ENCODE measurements around the gene STAP2.

Gene STAP2

DNA sequence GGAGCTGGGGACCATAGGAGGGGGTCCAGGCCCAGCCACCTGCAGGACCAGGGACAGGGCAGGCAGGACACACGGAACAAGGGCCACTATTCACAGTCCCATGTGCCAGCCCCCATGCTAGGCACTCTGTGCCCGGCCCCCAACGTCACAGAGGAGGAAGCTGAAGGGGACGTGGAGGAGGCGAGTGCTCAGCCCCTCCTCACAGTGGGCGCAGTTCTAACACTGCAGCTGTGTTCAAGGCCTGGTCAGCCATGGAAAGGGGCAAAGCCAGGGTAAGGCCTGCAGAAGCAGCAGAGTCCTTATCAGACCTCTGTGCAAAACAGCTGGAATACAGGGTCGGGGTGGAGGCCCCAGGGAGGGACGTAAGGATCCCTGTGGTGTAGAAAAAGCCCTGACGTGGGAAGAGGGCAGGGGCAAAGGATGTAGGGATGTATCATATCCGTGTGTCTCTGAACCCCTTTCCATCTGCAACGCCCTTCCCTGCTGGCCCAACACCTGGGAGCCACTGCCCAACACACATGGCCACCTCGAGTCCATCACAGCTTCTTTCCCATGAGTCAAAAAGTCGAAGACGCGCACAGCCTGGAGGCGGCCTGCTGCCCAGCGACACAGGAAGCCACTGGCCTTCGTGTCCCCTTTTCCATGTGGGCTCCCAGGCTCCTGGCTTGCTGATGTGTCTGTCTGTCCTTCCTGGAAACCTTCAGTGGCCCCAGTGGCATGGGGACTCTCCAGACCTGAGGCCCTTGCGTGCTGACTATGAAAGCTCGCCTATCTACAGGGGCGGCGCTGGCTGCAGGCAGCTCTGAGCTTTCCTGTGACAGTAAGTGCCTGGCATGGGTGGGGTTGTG lies 33.8 kb upstream of the STAP2 start:
- Histone ChIP-seq H3K4me3 (no peak overlapping the region), H3K27ac (no peak overlapping the region), H3K9ac (ENCODE audit: insufficient read length) (no peak overlapping the region), H3K36me3 (ENCODE audit: insufficient read depth, low read length) (no peaks in the 10 kb centered on the region), H3K9me3 (ENCODE audit: low read depth, low read length) (no peaks in the 10 kb centered on the region)
- DNase-seq (ENCODE audit: low read depth, low spot score) = no peak
- TF ChIP-seq POLR2AphosphoS5 (IDR thresholded peaks at IDR 0.05; ENCODE audit: borderline replicate concordance, low read depth, low read length) (no peak), FOXP2 (optimal IDR thresholded peaks at IDR 0.05; ENCODE audit: control extremely low read depth, extremely low read length, insufficient read depth) (no peak), EZH2 (IDR thresholded peaks at IDR 0.05) (no peak)

- Histone ChIP-seq H3K27ac (no peak overlapping the region), H3K36me3 (ENCODE audit: insufficient read depth, low read length) (no peaks in the 10 kb centered on the region; the same call in 1 of the 2 replicates), H3K4me3 (no peak overlapping the region), H3K9ac (ENCODE audit: insufficient read length) (no peak overlapping the region), H3K9me3 (ENCODE audit: low read depth, low read length) (no peaks in the 10 kb centered on the region)
- no peak for DNase-seq (ENCODE audit: low read depth, low spot score)
- TF ChIP-seq EZH2 (IDR thresholded peaks at IDR 0.05) (no peak), FOXP2 (optimal IDR thresholded peaks at IDR 0.05; ENCODE audit: control extremely low read depth, extremely low read length, insufficient read depth) (no peak), POLR2AphosphoS5 (IDR thresholded peaks at IDR 0.05; ENCODE audit: borderline replicate concordance, low read depth, low read length) (no peak)
Measured at GRCh38 chr19:4371247-4372164, 32.9 kb upstream of the STAP2 start.

- H3K9ac ChIP-seq (ENCODE audit: insufficient read length) = no peak overlapping the region
- H3K36me3 ChIP-seq (ENCODE audit: insufficient read depth, low read length) = peaks cover 5% of the 10 kb centered on the region; the same call in 1 of the 2 replicates
- H3K27ac ChIP-seq = no peak overlapping the region
- H3K9me3 ChIP-seq (ENCODE audit: low read depth, low read length) = no peaks in the 10 kb centered on the region
- TF ChIP-seq FOXP2 (optimal IDR thresholded peaks at IDR 0.05; ENCODE audit: control extremely low read depth, extremely low read length, insufficient read depth) (no peak), POLR2AphosphoS5 (IDR thresholded peaks at IDR 0.05; ENCODE audit: borderline replicate concordance, low read depth, low read length) (no peak), EZH2 (IDR thresholded peaks at IDR 0.05) (no peak)
- DNase-seq (ENCODE audit: low read depth, low spot score) = no peak
- H3K4me3 ChIP-seq = no peak overlapping the region
Measured at GRCh38 chr19:4370418-4371041, 31.9 kb upstream of the STAP2 start.

DNA sequence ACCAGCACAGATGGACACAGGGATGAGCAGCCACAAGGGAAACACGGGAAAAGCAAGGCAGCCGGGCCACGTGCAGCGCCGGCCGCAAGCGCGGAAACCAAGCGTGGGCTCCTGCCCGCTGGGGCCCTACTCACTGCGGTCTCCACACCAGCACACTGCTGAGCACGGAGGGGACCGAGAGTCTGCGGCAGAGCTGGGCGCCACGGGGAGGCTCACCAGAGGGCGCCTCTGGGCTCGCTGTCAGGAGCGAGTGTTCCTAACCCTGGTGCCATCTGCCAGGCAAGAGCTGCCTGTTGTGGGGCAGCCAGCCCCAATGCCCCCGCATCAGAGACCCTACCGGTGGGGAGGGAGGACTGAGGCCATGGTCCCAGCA lies 31.2 kb upstream of the STAP2 start:
- no peak overlapping the region for H3K9ac ChIP-seq (ENCODE audit: insufficient read length)
- H3K36me3 ChIP-seq (ENCODE audit: insufficient read depth, low read length) = peaks cover 5% of the 10 kb centered on the region; the same call in 1 of the 2 replicates
- no peak overlapping the region for H3K27ac ChIP-seq
- TF ChIP-seq EZH2 (IDR thresholded peaks at IDR 0.05) = no peak
- TF ChIP-seq POLR2AphosphoS5 (IDR thresholded peaks at IDR 0.05; ENCODE audit: borderline replicate concordance, low read depth, low read length) = no peak
- no peak for TF ChIP-seq FOXP2 (optimal IDR thresholded peaks at IDR 0.05; ENCODE audit: control extremely low read depth, extremely low read length, insufficient read depth)
- no peak for DNase-seq (ENCODE audit: low read depth, low spot score)
- no peak overlapping the region for H3K4me3 ChIP-seq
- no peaks in the 10 kb centered on the region for H3K9me3 ChIP-seq (ENCODE audit: low read depth, low read length)

DNA sequence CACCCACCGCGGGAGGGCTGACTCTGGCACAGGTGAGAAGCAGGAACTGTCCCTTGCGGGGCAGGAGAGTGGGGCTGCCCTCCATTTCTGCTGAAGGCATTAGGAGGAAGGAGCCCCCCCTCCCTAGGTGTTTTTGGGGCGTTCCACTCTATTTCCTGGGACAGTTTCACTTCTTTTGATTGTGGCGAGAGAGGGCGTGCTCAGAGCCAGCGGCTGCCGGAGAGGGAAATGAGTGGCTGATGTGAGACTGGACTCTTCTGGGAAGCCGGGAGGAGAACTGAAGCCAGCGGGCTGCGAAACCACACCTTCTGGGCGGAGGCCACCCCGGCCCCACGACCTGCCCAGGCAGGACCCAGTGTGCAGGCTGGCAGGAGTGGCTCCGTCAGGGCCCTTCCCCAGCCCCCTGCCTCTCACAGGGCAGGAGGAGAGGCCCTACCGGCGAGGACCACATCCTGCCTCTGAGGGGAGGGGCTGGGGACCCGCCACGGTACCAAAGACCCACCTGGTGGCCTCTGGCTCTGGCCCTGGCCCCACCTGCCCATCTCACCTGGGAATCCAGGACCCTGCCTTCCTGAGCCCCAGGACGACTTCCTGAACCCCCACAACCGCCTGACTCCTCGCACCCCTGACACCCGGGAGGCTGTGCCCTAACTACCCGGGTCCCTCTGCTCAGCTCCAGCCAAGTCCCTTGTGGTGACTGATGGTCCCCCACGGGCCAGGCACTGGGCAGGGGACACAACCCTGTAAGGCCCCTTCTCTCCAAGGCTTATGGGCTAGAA lies 30.7 kb upstream of the STAP2 start:
- Histone ChIP-seq H3K9ac (ENCODE audit: insufficient read length) (no peak overlapping the region), H3K4me3 (no peak overlapping the region), H3K9me3 (ENCODE audit: low read depth, low read length) (no peaks in the 10 kb centered on the region), H3K27ac (no peak overlapping the region), H3K36me3 (ENCODE audit: insufficient read depth, low read length) (peaks cover 5% of the 10 kb centered on the region; the same call in 1 of the 2 replicates)
- TF ChIP-seq FOXP2 (optimal IDR thresholded peaks at IDR 0.05; ENCODE audit: control extremely low read depth, extremely low read length, insufficient read depth) (no peak), EZH2 (IDR thresholded peaks at IDR 0.05) (no peak), POLR2AphosphoS5 (IDR thresholded peaks at IDR 0.05; ENCODE audit: borderline replicate concordance, low read depth, low read length) (no peak)
- no peak for DNase-seq (ENCODE audit: low read depth, low spot score)

DNA sequence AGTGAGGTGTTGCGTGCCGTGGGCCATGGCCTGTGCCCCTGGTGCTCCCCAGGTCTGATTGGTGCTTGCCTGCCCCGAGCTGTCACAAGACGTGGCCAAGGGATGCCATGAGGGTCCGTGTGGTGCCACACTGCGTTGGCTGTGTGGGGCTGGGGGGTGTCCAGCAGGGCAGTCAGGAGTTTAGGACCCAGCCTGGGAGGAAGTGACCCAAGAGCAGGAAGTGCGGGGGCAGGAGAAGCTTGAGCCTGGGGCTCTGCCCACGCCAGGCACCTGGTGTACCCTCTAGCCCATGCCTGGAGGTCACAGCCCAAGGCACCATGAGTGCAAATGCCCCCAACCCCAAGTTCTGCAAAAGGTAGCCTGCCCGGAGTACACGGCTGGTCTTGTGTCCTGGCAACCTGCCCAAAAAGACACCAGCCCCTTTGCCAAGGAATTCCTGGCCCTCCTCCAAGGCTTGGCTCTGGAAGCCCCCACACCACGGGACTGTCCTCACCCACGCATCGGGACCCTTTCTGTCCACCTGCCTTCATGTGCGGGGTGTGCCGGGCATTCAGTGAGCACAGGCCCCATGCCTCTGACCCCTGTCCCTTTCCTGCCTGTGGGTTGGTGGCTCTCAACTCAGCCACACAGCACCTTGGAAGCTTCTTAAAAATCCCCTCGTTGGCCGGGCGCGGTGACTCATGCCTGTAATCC lies 29.6 kb upstream of the STAP2 start:
- Histone ChIP-seq H3K4me3 (no peak overlapping the region), H3K27ac (no peak overlapping the region), H3K9me3 (ENCODE audit: low read depth, low read length) (no peaks in the 10 kb centered on the region), H3K36me3 (ENCODE audit: insufficient read depth, low read length) (peaks cover 8% of the 10 kb centered on the region; the same call in 1 of the 2 replicates), H3K9ac (ENCODE audit: insufficient read length) (no peak overlapping the region)
- TF ChIP-seq EZH2 (IDR thresholded peaks at IDR 0.05) (no peak), POLR2AphosphoS5 (IDR thresholded peaks at IDR 0.05; ENCODE audit: borderline replicate concordance, low read depth, low read length) (no peak), FOXP2 (optimal IDR thresholded peaks at IDR 0.05; ENCODE audit: control extremely low read depth, extremely low read length, insufficient read depth) (no peak)
- no peak for DNase-seq (ENCODE audit: low read depth, low spot score)

DNA sequence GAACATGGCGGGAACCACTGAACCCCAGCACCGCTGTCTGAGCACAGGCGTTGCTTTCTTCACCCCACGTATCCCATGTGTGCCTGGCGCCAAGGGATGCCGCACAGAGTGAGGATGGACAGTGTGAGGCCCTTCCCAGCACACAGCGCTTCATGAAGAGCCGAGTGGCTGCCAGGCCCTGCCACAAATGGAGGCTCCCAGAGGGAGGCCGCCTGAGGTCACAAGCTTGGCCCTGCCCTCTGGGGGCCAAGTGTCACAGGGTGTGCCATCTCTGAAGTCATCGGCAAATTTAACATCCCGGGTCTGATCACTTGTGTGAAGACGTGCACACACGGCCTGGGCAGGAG lies 29.1 kb upstream of the STAP2 start:
- Histone ChIP-seq H3K36me3 (ENCODE audit: insufficient read depth, low read length) (peaks cover 8% of the 10 kb centered on the region; the same call in 1 of the 2 replicates), H3K4me3 (no peak overlapping the region), H3K27ac (no peak overlapping the region), H3K9me3 (ENCODE audit: low read depth, low read length) (no peaks in the 10 kb centered on the region), H3K9ac (ENCODE audit: insufficient read length) (no peak overlapping the region)
- TF ChIP-seq FOXP2 (optimal IDR thresholded peaks at IDR 0.05; ENCODE audit: control extremely low read depth, extremely low read length, insufficient read depth) (no peak), POLR2AphosphoS5 (IDR thresholded peaks at IDR 0.05; ENCODE audit: borderline replicate concordance, low read depth, low read length) (no peak), EZH2 (IDR thresholded peaks at IDR 0.05) (no peak)
- DNase-seq (ENCODE audit: low read depth, low spot score) = no peak
